Fibroblast of lung (primary cell): ENCODE results near the gene EXOC6B.

Experiments used
- CTCF ChIP-seq, 2 donors: IDR thresholded peaks in 1 of 2; conservative IDR thresholded peaks in 1 of 2; 1 replicate in 1 of 2; 2 replicates in 1 of 2; pipeline ENCODE4 v1.5.1; 2011 to 2012; ENCODE audit warnings: low read length in 2 of 2, control low read depth in 1 of 2, inconsistent platforms in 1 of 2, low read depth in 1 of 2, mild to moderate bottlenecking in 1 of 2
- EZH2 ChIP-seq: IDR thresholded peaks from 2 replicates; pipeline ENCODE4 v1.5.1; 2012; ENCODE audit warnings: low read length, control low read depth, mild to moderate bottlenecking; ENCODE audit errors: missing control alignments

GRCh38 chr2:72809095-72809494 lies 16.7 kb downstream of the EXOC6B start:
- TF ChIP-seq CTCF (conservative IDR thresholded peaks at IDR 0.05 in 1 of 2, IDR thresholded peaks at IDR 0.05 in 1 of 2; ENCODE audit: low read depth in 1 of 2, low read length in 2 of 2) (no peak), EZH2 (no peak)
